Activated CD4-positive, CD25-positive, alpha-beta regulatory T cell treated with anti-CD3 and anti-CD28 coated beads, Interleukin-2, amount 50 U/mL, for 16 hours (primary cell): ENCODE measurements around the gene FARS2.

Experiments
- DNase-seq: peaks from one replicate; pipeline ENCODE4 v3.0.0-alpha.2; 2020; ENCODE audit warnings: low read depth, low spot score

Gene FARS2

DNA sequence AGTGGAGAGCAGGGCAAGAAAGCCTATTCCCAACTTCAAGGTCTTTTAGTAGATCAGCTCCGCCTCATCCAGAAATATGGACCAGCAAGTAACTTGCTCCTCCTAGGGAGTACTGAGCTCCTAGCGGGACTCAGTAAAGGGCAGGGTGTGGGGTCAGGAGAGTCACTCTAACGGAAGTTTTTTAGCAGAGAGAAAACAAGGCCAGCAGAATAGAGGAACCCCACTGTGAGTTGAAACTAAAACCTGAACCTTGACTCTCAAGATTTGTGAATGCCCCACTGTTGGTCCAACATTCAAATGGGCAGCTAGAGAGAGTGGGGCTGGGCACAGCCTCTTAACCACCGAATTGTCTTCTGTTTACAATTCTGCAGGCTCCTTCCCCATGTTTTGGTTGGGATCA lies 244.8 kb downstream of the FARS2 start:
- no peak for DNase-seq

DNA sequence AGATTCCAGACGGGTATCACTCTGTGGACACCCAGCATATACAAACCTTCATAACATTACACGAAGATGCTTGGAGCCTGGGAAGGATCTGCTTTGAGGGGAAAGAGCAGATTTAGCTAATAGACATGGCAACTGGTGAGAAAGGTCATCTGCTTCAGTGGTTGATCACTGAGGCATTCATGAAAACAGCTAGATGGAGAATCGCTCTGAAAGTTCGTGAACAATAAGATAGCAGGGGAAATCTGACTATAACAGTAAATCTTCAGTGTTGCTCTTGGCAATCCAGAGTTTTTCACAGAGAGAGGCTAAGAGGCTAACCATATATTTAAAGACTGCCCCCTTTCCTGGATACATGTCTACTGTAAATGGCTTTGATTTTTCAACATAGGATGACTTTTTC lies 245.3 kb downstream of the FARS2 start:
- DNase-seq, result no peak

DNA sequence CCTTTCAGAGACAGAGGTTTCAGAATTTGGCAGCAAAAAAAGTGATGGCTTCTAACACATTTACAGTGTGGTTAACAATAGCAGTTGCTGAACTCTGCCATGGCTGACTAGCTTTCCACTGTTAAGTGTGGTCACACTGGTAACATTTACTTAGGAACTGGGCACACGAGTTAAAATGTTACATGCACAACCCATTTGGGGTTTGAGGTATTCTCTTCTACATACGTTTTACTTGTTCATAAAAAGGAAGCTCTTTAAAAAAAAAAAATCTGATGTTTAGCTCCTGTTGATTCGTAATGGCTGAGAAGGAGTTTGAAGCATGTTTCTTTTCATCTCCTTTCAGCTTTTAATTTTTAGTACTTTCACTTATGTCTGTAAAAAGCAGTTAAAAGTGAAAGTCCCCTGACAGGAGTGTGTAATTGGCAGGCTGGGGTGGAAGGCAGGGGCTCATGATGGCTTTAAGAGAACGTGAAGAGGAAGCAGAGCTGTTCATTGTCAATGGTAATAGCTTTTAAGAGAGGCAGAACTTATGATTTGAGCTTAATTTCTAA lies 245.9 kb downstream of the FARS2 start:
- no peak for DNase-seq

DNA sequence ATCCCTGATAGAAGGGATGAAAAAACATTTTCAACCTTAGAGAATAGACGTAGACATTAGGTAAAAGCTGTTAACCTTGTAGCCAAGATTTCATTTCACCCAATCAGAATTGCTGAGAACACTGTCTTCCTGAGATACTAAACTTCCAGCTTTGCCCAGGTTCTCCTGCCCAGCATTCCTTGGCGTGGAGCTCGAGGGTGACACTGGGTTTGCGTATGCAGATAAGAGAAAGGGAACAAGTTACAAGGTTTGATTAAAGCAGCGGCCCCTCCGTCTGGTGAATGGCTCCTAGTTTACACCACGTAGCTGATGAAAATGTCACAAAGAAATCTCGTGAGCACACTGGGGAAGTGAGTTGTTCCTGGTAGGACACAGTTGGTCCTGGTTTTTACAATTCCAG lies 247.8 kb downstream of the FARS2 start:
- no peak for DNase-seq

DNA sequence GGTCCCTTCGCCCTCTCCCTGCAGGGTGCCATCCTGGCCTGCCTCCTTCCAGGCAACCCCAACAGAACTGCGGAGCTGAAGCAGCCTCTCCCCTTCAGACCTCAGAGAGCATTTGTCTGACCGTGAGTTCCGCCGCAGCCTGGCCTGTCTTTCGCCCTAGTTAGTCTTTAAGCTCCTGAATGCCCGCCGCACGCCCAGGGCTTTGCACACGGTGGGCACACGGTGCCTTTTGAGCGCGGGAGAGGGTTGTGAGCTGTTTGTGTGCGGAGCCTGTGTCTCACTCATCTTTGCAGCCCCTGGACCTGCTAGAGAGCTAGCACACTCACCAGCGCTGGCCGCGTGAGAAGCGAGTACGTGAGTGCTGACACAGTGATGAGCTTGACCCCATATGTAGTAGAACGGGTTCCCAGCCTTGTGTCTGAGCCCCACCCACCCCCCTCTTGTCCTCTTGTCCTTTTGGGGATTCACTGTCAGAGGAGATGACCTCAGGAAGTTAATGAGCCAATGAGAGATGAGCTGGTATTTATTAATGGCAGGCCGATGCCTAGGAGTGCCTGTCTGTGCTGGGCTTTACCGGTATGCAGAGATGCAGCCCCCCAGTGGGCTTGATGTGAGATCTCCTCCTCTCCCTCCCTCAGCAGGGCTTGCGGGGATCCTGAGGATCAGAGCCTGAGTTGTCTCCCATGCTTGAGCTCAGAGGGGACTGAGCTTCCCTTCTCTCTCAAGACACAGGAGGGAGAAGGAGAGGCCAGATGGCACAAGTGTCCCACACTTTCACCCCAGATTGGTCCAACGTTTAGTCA lies 249.2 kb downstream of the FARS2 start:
- no peak for DNase-seq

DNA sequence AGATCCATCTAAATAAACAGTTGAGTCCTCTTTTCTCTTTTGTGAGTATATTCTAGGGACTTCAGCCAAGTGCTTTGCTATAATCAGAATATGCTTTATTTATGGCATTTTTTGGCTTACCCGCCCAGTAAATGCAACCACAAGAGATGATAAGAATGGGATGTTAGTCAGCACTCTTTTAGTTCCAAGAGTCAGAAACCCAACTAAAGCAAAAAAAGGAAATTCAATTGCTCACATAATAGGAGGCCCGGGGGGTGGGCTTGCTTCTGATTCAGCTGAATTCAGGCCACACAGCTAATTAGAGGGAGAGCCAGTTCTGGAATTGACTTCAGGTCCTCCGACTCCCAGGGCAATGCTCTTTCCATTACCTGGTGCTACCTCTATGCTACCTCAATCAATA lies 250.6 kb downstream of the FARS2 start:
- no peak for DNase-seq

DNA sequence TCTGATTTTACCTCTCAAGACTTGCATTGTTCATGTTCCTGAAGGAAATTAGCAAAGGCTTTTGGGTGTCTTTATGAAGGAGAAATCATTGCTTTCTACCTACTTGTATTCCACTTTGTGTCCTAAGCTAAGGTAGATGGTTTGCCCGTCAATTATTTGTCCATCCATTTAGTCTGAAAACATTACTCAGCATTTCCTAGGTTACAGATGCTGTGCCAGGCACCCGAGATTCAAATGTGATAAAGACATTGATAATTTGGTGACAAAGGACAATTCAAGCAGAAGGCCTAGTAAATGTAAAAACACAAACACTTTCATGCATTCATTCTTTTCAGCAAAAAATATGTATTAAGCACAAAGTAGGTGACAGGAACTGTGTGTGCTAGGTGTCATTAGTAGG lies 251.1 kb downstream of the FARS2 start:
- no peak for DNase-seq

DNA sequence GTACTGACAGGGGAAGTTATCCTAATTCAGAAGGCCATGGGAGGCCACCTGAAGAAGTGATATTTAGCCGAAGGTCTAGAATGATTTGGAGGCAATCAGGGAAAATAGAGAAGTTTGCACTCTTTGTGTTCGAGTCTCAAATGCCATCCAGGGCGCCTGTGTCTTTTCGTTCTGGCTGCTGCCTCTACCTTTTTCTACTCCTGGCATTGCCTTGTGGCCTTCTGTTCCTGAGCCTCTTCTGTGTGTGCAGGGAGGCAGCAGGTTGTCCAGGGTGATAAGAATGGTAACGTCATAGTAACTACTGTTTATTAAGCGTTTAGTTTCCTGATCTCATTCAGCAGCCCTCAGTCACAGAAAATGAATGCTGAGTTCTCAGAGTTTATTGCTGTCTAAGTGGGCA lies 252.1 kb downstream of the FARS2 start:
- no peak for DNase-seq

DNA sequence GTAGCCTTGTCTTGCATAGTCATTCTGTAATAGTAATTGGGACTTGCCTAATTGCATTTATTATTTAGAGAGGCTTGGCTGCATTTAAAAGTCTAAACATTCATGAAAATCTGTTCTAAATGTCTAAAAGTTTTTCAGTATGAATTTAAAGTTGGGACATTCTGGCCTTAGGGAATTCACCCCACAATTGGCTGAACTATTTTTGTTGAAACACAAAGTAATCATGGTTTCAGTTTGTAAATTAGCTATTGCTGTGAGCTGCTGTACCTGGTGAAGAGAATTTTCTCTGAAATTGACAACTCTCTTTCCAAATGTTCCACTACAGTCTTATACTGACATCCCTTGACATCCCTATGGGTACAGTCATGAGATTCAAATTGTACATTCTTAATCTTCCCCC lies 253.0 kb downstream of the FARS2 start:
- no peak for DNase-seq

DNA sequence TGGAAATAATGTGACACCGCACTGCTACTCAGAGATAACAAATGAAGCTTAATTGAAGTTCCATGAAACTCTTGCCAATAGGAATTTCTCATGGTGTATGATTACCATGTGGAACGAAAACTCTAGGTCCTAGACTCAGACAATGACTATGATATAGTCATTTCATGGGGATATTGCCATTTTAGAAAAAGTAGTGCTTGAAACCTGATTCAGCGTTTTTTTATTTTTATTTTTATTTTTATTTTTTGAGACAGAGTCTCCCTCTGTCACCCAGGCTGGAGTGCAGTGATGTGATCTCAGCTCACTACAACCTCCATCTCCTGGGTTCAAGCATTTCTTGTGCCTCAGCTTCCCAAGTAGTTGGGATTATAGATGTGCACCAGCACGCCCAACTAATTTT lies 253.9 kb downstream of the FARS2 start:
- no peak for DNase-seq

DNA sequence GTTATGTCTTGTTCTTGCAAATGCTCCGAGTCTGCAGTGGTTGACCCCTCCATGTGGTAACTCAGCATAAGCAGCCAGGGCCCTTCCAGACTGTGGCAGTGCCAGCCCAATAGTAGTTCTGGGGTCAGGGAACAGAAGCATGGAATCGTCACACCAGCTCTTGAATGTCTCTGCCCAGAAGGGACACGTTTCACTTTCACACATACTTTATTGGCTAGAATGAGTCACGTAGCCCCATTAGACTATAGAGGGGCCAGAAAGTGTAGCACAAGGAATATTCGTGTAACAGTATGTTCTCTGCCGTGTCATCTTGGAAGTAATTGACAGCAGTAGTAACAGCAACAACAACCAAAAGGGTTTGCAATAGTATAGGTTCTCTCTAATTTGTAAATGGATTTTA lies 254.7 kb downstream of the FARS2 start:
- no peak for DNase-seq

DNA sequence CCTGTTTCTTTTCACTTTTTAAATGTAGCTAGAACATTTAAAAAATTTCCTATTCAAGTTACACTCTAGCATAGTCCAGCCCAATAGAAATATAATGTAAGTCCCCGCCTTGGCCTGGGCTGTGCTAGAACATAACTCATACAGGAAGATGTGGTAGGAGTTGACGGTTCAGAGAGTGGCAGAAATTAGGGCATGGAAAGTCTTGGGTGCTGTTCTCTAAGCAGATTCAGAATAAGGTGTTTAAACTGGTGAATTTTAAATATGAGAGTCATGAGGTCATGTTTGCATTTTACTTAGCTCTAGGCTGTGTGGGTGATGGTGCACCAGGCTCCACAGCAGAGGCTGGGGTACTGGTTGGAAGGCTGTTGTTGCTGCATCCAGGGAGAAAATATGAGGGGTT lies 256.5 kb downstream of the FARS2 start:
- DNase-seq, result no peak

DNA sequence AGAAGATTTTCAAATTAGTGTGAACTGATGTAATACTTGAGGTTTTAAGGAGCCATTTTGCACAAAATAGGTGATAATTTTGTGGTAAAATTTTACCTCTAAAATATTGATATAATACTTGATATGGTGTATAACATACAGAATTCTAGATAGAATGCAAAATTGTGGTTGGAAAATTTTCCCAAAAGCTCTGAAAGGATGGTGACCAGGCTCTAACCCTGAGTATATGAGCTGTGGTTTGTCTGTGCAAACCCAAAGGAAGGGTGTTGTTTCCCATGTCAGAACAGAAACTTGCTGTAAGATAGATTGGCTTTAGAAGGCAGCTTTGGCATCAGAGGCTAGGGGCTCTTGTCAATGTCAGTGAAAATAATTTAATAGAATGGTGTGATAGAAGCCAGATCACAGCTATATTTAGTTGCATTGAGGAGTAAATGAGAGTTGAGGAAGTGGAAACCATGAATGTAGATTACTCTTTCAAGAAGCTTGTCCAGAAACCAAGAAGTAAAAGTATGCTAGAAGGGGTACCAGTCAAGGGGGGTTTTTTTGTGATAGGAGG lies 257.7 kb downstream of the FARS2 start:
- no peak for DNase-seq

DNA sequence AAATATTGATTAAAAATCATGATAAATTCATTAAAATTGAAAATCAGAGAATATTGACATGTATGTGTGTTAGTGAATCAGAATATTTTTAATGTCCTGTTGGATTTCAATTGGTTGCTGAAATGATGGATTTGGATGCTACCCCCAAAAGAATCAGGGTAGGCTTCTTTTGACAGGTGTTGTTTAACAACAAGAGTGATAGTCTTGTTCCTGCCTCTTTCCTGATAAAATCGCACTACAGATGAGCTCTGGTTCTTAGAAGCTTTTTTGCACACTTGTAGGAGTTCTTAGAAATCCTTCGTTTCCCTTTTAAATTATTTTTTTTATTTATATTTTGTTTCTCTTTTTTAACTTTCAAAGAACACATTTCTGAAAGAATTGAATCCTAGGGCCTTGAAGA lies 259.5 kb downstream of the FARS2 start:
- no peak for DNase-seq

DNA sequence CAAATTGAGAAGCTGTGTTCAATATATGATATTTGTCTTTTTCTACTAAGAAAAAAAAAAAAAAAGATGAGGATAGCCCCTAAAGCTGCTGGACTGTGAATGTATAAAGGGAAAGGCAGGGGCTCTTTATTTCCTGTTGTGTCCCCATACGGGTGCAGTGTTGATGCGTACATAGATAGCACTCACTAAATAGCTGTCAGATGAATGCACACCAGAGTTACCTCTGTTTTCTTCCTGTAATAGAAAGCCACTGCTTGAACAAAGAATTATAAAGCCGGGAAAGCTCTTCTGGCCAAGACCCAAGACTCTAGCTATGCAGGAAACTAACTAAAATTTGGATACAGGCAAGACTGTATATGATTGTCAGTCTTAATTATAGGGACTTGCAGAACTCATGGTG lies 260.0 kb downstream of the FARS2 start:
- no peak for DNase-seq

DNA sequence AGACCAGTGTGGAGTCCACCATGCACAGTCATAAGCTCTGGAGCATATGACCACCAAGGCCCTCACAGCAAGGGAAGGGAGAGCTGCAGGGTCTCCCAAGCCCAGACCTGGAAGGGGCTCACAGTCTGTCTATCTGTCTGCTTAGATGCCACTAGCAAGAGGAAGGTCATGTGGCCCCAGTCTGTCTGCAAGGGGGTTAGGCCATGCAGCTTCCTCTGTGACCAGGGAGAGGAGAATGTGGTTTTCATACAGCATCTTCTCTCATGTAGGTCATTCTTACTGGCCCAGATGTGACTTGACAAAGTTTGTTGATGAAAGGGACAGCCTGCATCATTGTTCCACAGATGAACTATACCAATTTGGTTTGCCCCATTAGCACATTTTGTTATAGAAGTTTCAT lies 260.8 kb downstream of the FARS2 start:
- no peak for DNase-seq

DNA sequence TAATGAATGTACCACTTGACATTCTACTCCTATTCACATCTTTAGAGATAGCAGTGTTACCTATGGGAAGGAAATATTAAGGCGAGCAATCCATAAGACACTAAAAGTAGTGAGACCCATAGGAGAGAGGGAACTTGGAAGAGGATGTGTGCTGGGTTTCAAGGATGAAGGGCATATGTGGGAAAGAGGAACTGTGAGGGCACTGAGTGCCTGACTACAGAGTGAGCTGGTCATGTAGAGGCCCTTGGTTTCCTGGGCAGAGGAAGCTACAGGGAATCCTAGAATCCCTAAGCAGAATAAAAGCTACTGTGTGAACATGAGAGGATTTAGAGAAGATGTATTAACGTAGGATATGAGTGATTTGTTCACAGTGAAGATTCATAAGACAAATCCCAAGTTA lies 262.8 kb downstream of the FARS2 start:
- no peak for DNase-seq

DNA sequence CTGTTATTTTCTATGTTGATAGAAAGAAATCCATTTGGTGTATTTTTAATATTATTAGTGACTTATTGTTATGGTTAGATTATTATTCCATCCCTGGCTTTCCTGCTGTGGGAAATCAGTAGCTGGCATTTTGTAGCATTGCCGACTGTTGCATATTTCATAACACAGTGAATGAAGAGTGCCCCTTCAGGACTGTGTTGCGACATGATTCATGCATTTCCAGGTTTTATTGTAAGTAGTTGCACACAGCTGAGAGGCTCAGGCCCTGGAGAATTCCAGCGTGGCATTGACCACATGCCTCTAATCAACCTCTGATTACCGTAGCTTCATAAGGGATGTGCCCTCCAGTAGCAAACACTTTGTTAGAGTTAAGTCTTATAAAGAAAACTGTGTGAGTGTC lies 263.9 kb downstream of the FARS2 start:
- DNase-seq, result no peak

DNA sequence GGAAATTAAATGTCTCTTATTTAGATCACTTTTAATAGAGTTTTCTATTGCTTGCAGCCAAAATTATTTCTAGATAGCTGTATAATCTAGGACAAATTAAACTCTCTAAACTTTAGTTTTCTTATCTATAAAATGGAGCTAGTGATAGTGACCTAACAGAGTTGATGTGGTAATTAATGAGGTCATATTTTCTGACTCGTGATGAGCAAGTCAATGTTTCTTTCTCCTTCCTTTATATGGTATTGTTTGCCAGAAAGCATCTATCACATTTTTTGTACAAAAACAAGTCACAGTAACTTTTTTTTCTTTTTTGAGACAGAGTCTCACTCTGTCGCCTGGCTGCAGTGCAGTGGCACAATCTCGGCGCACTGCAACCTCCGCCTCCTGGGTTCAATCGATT lies 267.7 kb downstream of the FARS2 start:
- DNase-seq, result no peak

DNA sequence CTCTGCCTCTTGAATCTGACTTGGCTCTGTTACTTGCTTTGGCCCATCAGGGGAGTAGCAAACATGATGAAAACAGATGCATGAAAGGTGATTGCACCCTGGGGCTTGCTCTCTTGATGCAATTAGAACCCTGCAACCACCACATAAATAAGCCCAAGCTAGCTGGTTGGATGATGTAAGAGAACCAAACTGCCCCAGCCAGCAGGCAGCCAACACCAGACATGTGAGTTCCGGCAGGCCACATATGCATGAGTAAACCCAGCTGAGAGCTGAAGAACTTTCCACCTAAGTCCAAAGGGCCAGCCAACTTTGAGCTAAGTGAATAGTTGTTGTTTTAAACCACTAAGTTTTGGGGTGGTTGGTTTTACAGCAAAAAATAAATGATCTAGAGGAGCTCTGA lies 268.4 kb downstream of the FARS2 start:
- no peak for DNase-seq

DNA sequence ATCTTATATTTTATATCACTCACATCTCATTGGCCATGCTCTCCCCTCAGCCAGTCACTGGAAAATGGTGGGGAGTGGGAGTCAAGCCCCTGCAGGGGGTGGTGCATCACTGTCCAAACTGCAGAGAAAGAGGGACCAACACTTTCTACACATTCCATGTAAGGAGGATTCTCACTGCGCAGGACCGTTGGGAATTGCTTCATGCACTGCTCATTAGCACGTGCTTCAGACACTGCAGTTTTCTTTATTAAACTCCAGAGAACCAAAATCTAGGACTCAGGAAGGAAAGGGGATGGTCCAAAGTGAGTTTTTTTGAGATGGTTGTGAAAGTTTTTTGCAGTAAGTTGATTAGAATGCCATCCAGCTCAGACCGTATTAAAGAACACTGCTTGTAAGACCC lies 269.8 kb downstream of the FARS2 start:
- no peak for DNase-seq

DNA sequence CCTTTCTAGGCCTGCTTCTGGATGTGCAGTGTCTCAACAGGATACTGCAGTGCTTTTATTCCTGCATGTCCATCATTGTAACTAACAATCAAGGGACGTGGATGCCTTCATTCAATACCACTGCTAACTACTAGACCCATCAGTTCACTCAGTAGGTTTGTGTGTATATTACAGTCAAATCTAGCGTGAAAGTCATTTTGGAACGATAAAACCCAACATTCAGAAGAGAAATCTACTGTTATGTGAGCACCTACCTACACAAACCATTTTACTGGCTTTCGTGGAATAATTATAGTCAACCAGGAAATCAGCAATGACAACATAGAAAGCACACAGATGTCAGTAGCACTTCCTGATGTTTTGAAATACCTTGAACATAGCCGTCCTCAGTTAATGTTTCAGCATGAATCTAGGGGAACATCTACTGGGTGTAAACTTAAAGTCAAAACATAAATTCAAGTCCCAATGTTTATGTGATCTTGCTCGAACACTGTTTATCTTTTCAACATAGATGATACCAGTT lies 270.6 kb downstream of the FARS2 start:
- no peak for DNase-seq

DNA sequence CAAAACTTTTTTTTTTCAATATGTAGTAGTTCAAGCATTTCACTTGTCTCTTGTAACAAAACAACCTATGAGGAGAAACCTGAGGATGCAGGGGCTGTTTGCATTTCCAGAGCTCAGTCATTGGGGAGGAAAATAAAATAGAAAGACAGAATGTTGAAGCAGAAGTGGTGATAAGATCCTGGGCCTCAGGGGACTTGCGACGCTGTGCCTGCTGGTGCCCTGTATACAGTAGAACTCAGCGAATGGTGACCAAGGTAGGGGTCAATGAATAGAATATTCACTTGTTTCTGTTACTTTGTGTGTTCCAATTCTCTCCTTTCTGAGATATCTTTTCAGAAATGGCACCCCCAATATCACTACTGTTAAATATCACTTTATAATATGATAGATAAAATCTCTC lies 271.6 kb downstream of the FARS2 start:
- no peak for DNase-seq
